Left ventricle myocardium inferior (tissue), 1 donor: ENCODE results near the gene RAD51B. TPM values are rescaled to one million over a fixed set of nuclear protein-coding genes. Genes with fewer than 3 reads are reported as not detected.

Source experiments
- DNase-seq: peaks from one replicate; pipeline ENCODE4 v3.0.0-alpha.2; 2020
- H3K27ac ChIP-seq: fragments of 200-600 bp; replicated peaks from 2 replicates; pipeline ENCODE4 v1.8.0; 2021
- H3K27me3 ChIP-seq: fragments of 200-600 bp; 2 replicates; pipeline ENCODE4 v1.8.0; 2021; ENCODE audit warnings: low read depth
- H3K36me3 ChIP-seq: fragments of 200-600 bp; 2 replicates; pipeline ENCODE4 v1.8.0; 2021
- H3K4me1 ChIP-seq: fragments of 200-600 bp; 2 replicates; pipeline ENCODE4 v1.8.0; 2021
- H3K4me3 ChIP-seq: fragments of 200-600 bp; 2 replicates; pipeline ENCODE4 v1.8.0; 2021; ENCODE audit warnings: mild to moderate bottlenecking, moderate library complexity
- H3K9me3 ChIP-seq: fragments of 200-600 bp; replicated peaks from 2 replicates; pipeline ENCODE4 v1.8.0; 2021
- CTCF ChIP-seq: fragments of 200-600 bp; IDR thresholded peaks from 2 replicates; pipeline ENCODE4 v1.8.0; 2021; ENCODE audit warnings: antibody characterized with exemption, mild to moderate bottlenecking, borderline replicate concordance
- intact Hi-C: fragments of 100-400 bp; cut with micrococcal nuclease; formaldehyde crosslinking; loops from one replicate; pipeline ENCODE4 v1.11.0; 2022
- total RNA-seq: library from RNA; stranded (reverse); fragmentation: NEBNext Ultra II Directional; extraction: Animal tissue kit (Norgen Biotek cat#: 25700); gene quantifications from one replicate; pipeline ENCODE4 v1.2.1, GENCODE V29; 2021
- donor health status: DM: no; HTN: yes; CAD: no; lungs with severe emphysema.

RAD51B gene
- total RNA-seq, 1 donor from 2014 or later, result 2.4 TPM

- no peak for TF ChIP-seq CTCF
- intact Hi-C loops, result no loop called here
- no peaks in the 10 kb centered on the region for H3K36me3 ChIP-seq
- H3K27ac ChIP-seq, result no peak overlapping the region
- H3K4me1 ChIP-seq, result peaks cover 16% of the 10 kb centered on the region
- H3K27me3 ChIP-seq, result no peaks in the 10 kb centered on the region
- DNase-seq, result no peak
- peaks cover 15% of the 10 kb centered on the region for H3K9me3 ChIP-seq
- H3K4me3 ChIP-seq, result no peak overlapping the region
These were observed 305.6 kb downstream of the RAD51B start for GRCh38 chr14:68124979-68125731.

- peaks cover 2% of the 10 kb centered on the region for H3K9me3 ChIP-seq
- peaks cover 16% of the 10 kb centered on the region for H3K4me1 ChIP-seq
- H3K4me3 ChIP-seq, result no peak overlapping the region
- intact Hi-C loops, result no loop called here
- TF ChIP-seq CTCF, result no peak
- H3K36me3 ChIP-seq, result no peaks in the 10 kb centered on the region
- H3K27me3 ChIP-seq, result no peaks in the 10 kb centered on the region
- no peak overlapping the region for H3K27ac ChIP-seq
- no peak for DNase-seq
These were observed 307.6 kb downstream of the RAD51B start for GRCh38 chr14:68127166-68127565.

- no peak for DNase-seq
- no peaks in the 10 kb centered on the region for H3K27me3 ChIP-seq
- peaks cover 7% of the 10 kb centered on the region for H3K4me1 ChIP-seq
- no peak for TF ChIP-seq CTCF
- H3K4me3 ChIP-seq, result no peak overlapping the region
- H3K9me3 ChIP-seq, result no peaks in the 10 kb centered on the region
- peak overlapping the region; percentile 8 for H3K27ac ChIP-seq
- intact Hi-C loops, result no loop called here
- H3K36me3 ChIP-seq, result no peaks in the 10 kb centered on the region
These were observed 312.3 kb downstream of the RAD51B start for GRCh38 chr14:68131907-68132306.

- Histone ChIP-seq H3K4me3 (no peak overlapping the region), H3K9me3 (no peaks in the 10 kb centered on the region), H3K27me3 (no peaks in the 10 kb centered on the region), H3K4me1 (peaks cover 9% of the 10 kb centered on the region), H3K27ac (peak overlapping the region; percentile 8), H3K36me3 (no peaks in the 10 kb centered on the region)
- DNase-seq, result no peak
- intact Hi-C loops, result no loop called here
- no peak for TF ChIP-seq CTCF
These were observed 313.1 kb downstream of the RAD51B start for GRCh38 chr14:68132563-68133121.

- Histone ChIP-seq H3K4me1 (peaks cover 14% of the 10 kb centered on the region), H3K27ac (no peak overlapping the region), H3K9me3 (no peaks in the 10 kb centered on the region), H3K4me3 (no peak overlapping the region), H3K27me3 (no peaks in the 10 kb centered on the region), H3K36me3 (no peaks in the 10 kb centered on the region)
- TF ChIP-seq CTCF, result no peak
- no peak for DNase-seq
- intact Hi-C loops, result no loop called here
These were observed 314.3 kb downstream of the RAD51B start for GRCh38 chr14:68133856-68134255.
